PC-9 (cell line): ENCODE results near the gene RAD51AP1.

Experiments used
- EZH2 ChIP-seq: fragments of 200-600 bp; sonication (generic); IDR thresholded peaks from 2 replicates; pipeline ENCODE4 v1.8.0; 2017; ENCODE audit warnings: antibody characterized with exemption, low read depth
- TF ChIP-seq, protein P1 (sequence below): fragments of 200-600 bp; sonication (generic); conservative IDR thresholded peaks from 2 replicates; pipeline ENCODE4 v1.6.1; 2017; ENCODE audit warnings: mixed run types, antibody characterized with exemption, mild to moderate bottlenecking, moderate library complexity

DNA sequence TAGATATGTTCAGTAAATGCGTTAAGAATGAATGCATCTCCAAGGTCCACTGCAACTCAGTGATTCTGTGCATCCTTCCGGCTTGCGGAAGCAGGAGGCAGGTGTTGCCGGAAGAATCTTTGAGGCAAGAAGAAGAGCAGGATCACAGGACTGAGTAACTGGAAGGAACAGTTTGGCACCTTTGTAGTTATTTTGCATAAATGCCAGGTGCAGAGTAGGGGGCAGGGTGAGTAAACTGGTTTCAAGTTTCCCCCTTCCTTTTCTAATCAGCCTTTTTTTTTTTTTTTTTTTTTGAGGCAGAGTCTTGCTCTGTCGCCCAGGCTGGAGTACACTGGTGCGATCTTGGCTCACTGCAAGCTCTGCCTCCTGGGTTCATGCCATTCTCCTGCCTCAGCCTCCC, 45.6 kb downstream of the RAD51AP1 start:
- TF ChIP-seq, protein P1, sequence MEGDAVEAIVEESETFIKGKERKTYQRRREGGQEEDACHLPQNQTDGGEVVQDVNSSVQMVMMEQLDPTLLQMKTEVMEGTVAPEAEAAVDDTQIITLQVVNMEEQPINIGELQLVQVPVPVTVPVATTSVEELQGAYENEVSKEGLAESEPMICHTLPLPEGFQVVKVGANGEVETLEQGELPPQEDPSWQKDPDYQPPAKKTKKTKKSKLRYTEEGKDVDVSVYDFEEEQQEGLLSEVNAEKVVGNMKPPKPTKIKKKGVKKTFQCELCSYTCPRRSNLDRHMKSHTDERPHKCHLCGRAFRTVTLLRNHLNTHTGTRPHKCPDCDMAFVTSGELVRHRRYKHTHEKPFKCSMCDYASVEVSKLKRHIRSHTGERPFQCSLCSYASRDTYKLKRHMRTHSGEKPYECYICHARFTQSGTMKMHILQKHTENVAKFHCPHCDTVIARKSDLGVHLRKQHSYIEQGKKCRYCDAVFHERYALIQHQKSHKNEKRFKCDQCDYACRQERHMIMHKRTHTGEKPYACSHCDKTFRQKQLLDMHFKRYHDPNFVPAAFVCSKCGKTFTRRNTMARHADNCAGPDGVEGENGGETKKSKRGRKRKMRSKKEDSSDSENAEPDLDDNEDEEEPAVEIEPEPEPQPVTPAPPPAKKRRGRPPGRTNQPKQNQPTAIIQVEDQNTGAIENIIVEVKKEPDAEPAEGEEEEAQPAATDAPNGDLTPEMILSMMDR, result no peak
- no peak for TF ChIP-seq EZH2
